ENCODE data around the gene EPB41.
"Not testable (repeated sequence)": the region's sequence is repeated elsewhere in the genome, so short reads cannot be mapped to it uniquely, and the experiment has no call there.

Gene EPB41

DNA sequence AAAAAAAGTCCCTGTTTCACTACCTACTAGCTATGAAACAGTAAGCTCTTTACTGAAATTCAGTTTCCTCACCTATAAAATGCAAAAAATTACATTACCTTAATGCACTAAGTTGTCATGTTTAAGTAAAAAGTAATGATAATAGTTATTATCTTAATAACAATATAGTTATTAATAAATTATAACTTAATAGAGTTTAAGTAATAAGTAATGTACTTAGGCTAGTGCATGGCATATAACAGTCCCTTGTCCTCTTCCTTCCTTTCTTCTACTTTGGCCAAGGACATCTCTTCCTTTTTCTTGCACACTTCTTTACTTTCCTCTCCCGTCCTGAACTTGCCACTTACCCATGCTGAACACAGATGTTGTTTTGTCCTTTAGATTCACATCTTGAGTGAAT, 200.3 kb downstream of the EPB41 start:
- no peak for DNase-seq

DNA sequence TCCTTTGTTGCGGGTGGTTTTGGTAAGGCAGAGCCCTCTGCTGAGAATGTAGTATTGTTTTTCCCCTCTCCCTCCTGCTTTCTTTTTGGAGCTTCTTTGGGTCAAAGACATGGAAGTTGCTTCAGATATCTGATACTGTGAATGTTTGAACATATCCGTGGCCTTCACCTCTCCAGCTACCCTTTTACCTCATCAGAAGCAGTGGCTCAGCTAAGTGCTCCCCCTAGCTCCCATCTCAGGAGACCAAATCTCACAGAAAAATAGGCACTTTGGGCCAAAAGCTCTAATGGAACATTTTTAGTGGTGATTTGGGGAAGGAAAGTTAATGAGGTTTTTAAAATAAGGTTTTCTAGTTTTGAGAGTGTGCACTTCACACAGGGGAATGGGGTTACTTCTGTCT, 203.0 kb downstream of the EPB41 start:
- DNase-seq = no peak

DNA sequence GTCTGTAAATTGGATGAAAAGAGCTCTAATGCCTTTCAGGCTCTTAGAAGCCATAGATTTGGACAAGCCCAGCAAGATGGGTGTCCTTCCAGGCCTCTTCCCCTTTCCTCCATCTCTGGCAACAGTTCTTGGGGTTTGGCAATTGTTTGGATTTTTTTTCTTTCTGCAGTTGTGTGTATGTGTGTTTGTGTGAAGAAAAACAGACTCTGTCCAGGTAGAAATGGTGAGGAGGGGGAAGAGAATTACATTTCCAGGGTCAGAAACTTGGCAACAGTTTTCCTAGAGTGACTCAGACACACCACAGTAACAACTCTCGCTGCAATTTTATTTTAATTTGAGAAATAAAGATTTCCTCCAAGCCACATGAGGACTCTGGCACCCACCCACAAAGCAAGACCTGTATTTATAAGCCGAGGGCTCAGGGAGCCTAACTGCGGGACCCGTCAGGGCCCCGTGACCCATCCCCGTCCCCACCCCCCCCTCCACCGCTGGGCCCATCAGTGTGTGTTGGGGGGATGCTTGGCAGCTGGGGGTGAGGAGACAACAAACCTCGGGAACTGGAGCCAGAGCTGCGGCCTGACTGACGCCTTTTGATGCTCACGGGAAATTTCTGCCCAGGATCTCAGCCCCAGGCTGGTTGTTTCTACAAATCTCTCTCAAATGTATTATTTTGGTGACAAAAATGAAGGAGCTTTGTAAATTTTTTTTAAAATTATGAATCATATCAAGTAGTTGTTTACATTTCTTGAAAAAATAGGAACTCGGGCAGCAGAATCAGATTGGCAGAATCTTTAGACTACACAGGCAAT, 205.0 kb downstream of the EPB41 start:
- DNase-seq = no peak

DNA sequence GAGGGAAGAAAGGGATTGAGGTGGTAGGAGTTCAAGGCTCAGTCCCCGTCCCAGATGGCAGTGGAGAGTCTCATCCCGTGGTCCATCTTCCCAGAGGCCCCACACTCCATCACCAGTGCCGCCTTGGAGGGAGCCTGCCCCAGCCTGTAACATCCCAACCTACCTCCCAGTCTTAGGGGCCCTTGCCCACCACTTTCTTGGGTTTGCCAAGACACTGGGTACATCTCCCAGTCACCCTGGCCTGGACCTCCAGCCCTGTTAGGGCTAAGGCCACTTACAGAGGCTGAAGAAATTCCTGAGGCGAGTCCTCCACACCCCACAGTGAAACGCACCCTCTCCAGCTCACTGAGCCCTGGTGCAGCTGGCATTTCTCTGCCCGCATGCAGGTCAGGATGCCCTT, 206.0 kb downstream of the EPB41 start:
- DNase-seq = no peak

DNA sequence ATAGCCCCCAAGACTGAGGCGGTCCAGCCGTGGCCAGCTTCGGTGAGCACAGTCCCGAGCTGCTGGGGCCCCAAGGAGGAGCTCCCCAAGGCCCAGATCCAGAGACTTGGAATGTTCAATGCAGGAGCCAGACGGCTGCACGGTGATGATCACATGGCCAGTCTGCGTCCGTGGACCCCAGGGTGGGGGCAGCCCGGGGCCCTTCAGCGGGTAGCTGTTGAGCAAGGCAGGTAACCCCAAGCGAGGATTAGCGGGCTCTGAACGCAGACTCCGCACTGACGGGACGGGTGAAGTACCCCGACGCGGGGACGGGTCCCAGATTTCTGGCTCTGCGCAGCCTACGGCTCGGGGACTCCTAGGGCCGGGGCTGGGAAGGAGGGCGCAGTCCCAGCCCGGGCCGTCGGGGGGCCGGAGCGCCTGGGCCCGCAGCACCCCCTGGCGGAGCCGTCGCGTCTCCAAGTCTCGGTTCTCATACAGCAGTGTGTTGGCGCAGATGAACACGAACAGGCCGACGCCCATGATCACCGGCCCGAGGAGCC, 206.6 kb downstream of the EPB41 start:
- DNase-seq = peak; percentile 44 to 50

DNA sequence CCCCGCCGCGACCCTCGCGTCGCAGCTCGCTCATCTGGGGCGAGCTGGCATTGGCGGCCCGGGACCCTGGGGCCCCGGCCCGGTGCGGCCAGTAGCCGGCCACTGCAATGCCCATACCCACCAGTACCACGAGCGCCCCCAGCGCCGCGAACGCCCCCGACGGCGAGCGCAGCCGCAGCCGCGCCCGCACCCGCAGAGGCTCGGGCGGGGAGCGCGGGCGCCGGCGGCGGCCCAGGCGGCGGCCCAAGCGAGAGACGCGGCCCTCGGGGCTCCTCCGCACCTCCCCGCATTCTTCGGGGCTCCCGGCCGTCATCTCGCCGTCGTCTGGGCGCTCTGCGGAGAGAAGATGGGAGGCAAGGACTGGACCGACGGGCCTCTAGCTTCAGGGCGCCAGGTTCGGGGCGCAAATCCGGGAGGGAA, 207.2 kb downstream of the EPB41 start:
- DNase-seq = no peak

DNA sequence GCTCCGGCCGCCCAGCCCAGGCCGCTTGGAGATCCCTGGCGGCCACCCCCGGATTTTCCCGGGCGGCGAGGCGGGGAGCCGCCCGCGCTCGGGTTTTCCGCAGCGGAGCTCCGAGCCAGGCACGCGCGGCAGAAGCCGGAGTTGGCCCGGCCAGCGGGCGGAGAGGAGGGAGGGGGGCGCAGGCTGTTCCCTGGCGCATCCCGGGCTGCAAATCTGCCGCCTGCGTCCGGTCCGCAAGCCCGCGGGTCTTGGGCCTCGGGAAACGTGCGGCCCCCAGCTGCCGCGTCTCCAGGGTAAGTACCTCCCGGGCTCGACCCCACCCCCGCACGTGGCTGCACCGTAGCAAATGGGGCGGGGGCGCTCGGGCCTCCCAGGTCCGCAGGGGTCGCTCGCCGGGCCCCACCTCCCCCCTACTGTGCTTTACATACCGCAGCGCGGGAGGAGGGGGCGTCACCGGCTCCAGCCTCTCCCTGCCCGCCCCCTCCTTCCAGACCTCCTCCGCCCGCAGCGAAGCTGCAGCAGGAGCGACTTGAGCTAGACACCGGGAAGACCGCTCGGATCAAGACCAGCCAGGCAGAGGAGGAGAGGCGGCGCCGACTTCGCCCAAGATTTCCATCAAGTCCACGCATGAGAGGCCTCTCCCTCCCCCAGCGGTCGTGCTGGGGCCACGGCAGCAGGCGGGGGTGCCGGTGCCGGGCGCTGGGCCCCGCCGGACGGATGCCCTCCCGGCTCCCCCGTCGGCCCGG, 207.7 kb downstream of the EPB41 start:
- no peak for DNase-seq

DNA sequence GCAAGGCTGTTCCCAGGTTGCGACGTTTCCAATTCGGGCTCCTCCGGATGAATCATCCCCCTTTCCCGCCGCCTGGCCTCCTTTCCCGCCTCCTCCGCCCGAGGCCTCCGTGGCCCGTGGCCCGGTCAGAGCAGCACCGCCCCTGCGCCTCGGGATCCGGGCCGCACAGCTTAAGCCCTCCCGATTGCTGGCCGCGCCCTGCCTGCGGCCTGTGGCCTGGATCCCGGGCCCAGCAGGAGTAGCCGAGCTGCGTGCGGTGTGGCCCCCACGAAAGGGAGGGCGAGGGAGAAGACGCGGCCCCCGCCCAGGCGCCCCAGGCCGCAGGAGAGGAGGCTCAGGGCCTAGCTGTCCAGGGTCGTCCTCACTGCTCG, 208.3 kb downstream of the EPB41 start:
- DNase-seq = no peak

DNA sequence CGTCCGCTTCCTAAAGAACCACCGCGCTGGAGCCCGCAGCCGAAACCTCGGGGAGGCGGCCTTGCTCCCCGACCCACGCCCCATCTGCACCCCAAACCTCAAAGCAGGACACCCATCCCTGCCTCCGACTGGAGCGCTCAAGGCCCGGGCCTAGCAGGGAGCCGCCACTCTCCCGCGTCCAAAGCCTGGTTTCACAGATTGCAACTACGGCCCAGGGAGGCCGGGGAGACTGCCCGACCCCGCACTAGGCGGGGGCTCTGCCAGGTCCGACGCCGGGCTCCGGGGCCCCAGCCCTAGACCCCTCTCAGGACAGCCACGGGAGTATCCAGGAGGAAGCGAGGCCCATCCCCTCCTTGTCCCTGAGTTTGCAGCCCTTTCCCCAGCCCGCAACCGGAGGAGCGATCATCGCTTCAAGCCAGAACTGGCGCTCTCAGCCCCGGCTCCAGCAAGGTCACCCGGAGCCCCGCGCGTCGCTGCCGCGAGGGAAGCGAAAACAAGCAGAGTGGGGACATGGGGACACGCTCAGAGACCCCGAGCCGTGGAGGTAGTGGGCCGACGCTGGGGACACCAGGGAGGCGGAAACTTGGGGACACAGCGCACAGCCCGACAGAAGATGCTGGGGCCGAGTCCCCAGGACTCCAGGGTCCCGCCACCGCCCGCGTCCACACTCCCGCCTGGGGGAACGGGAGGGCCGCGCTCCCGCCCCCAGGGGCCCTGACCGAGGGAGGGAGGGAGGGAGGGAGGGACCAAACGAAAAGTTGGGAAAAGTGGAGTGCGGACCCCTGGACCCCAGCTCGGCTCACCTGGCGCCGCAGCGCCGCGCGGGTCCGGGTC, 208.9 kb downstream of the EPB41 start:
- DNase-seq = no peak

DNA sequence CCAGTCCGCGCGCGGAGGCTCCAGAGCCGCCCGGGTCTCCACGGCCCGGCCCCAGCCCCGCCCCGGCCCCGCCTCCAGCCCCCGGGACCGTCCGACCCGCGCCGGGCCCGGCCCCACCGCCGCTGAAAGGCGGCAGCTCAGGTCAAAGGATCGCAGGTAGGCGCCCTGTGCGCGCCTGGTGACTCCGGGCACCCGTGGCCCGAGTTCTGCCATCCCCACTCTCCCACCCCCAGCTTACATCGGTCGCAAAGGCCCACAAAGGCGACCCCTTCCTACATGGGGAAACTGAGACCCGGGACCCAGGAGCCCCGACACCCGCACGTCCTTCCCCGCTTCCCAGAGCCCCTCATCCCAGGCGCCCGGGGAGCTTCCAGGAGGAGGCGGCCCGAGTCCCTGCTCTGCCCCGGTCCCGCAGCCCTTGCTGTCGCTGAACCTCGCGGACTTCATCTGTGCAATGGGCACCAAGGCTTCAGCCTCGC, 209.6 kb downstream of the EPB41 start, which contains the start of gene TMEM200B:
Gene TMEM200B, minus strand, starts transcription at position 17 of the 479 bp plus-strand sequence. CDS start 2,075 bp downstream, outside the sequence.
- DNase-seq = no peak

DNA sequence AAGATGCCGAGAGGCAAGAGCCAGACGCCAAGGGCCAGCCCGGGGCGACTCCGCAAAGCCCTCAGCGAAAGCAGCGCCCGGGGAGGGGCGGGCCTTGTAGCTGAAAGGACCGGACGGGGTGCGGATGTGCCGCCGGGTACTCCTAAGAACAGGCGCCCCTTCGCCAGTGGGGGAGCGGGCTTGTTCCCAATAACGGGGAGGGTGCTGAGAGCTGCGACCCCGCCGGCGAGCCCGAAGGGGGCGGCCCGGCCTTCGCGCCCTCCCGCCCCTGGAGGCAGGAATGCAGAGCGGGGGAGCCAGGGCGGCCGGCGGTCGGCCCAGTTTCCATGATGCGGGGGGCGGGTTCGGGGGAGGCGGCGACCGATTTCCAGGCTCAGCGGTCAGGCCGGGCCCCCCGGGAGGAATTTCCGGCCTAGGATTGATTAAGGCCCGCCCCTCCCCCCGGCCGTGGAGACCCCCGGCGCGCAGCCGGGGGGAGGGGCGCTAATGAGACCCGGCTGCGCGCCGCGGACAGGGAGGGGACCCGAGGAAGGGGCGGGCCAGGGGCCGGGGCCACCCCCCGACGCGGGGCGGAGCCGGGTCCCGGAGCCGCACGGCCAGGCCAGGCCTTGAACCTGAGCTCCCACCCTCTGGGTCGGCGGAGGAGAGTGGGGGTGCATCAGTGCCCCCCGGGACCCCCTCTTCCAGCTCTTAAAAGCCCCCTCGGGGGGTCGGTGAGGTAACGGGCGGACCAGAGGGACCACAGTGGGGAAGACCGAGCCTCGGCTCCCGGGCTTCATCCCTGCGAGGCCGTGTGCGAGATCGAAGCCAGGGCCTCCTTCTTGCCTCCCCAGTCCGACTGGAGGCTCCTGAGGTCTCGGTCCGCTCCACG, 210.2 kb downstream of the EPB41 start:
- peak in 1 of 2 experiments; percentile 18 for DNase-seq

DNA sequence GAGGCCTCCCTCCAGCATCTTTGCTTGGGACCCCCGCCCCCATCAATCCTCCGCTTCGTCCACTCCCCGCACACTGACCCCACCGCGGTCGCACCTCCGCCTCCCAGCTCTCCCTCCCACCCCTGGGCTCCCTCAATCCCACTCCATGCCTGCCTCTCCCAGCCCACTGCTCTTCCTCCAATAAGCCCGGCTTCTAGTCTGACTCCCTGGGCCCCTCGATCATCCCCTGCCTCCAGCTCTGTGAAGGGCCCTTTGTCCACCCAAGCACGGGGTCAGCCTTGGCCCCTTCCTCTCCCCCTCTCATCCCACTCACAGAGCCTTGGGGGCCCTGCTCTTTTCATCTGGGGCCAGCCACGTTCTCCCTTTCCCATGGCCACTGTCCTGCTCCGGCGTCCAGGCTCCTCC, 210.9 kb downstream of the EPB41 start:
- no peak for DNase-seq

DNA sequence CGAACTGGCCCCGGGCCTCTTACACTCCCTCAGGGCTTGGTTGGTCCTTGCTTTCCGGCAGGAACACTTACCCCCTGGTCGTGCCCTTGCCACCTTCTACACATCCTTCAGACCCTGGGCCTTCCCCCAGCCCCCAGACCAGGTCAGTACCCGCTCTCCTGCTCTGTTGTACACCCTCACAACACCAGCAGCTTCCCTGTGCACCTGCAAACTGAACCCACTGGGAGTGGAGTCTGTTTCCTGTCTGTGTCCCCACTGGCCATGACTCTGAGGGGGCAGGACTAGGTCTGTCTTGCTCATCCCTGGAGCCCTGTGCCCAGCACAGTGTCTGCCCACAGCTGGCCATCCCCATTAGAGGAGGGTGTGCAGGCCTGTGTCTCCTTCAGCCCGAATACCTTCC, 211.4 kb downstream of the EPB41 start:
- DNase-seq = no peak

DNA sequence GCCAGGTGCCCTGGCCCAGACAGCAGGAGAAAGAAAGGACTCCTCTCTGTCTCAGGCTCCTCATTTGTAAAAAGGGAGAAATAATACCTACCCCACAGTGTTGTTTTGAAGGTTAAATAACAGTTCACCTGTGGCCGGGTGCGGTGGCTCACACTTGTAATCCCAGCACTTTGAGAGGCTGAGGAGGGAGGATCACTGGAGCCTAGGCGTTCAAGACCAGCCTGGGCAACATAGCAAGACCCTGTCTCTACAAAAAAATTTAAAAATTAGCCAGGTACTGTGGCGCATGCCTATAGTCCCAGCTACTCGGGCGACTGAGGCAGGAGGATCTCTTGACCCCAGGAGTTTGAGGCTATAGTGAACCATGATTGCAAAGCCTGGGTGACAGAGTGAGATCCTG, 211.8 kb downstream of the EPB41 start:
- DNase-seq = no peak

DNA sequence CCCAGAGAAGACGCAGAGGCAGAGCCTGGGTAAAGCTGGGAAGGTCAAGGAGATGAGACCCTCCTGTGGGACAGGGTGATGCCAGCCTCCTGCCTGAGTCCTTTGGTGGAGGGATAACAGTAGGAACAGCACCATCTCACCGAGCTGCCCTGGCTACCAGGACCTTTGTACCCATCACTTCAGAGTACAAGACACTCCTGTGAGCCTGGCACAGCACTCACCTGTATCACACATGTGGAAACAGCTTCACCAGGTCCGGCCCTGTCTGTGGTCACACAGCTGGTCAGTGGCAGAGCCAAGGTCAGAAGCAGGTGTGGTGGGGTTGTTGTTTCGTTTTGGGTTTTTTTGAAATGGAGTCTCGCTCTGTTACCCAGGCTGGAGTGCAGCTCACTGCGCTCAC, 214.4 kb downstream of the EPB41 start:
- DNase-seq = no peak

DNA sequence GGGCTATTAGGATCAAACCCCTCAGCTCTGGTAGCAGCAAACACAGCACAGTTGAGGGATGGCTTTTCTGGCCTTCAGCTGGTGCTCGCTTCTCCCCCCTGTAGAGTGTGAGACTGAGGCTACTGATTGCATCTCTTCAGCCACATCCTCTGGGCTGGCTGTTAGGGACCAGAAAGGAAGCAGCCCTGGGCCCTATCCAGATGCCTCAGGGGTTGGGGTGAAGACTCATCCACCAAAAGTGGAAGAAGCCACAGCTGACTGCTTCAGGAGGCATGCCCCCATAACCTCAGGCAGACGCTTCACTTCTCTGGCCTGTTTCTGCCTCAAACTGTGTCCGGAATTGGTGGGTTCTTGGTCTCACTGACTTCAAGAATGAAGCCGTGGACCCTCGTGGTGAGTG, 215.5 kb downstream of the EPB41 start:
- DNase-seq = no peak

DNA sequence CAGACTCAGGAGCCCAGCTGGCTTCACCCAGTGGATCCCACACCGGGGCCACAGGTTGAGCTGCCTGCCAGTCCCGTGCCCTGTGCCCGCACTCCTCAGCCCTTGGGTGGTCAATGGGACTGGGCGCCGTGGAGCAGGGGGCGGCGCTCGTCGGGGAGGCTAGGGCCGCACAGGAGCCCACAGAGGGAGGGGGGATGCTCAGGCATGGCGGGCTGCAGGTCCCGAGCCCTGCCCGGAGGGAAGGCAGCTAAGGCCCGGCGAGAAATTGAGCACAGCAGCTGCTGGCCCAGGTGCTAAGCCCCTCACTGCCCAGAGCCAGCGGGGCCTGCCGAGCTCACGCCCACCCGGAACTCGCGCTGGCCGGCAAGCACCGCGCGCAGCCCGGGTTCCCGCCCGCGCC, 216.7 kb downstream of the EPB41 start:
- not testable (repeated sequence) for DNase-seq

DNA sequence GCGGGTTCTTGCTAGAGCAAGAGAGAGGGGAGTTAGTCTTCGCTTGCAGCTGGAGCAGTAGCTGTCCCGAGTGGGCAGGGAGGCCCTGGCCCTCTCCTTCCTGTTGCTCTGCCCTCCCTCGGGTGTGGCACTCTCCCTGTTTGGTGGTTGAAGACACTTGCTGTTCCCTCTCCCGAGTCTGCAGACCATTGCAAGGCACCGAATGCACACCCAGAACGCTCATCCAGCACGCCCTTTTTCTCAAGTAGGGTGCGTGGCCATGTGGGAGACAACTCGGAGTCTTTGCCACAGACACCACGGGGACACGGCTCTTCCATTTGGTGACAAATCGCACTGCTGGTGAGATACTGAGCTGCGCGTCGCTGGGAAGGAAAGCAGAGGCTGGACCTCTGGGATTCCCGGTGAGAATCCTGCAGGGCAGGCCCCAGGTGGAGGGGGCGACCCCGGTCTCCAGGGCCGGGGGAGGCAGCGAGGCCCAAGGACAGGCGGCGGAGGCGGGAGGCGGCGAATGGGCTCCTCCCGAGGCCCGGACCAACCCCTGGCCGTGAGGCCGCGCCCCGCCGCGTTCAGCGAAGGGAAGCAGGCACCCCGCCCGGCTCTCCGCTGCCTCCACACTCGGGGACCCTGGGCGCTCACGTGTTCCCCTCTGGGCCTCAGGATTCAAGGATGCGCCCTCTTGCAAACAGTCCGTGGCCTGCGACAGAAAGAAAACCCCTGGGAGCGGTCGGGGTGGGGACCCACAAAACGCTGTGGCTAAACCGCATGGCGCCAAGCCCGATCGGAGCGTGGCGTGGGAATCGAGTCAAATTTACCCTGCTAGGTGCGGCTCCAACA, 219.7 kb downstream of the EPB41 start:
- DNase-seq = no peak

DNA sequence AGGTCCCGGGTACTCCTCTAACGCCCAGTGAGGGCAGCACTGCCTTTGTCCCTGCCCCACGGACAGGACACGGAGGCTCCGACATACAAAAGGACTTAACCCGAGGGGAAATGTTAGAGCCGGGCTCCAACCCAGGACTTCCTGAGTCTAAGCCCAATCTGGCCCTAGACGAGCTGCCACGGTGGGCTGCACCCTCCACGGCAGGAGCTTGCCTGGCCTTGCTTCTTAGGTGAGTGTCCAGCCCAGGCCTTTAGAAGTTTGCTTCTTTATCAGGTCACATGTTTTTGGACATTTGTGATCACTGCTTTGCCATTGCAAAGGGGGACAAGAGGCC, 220.3 kb downstream of the EPB41 start:
- no peak for DNase-seq

DNA sequence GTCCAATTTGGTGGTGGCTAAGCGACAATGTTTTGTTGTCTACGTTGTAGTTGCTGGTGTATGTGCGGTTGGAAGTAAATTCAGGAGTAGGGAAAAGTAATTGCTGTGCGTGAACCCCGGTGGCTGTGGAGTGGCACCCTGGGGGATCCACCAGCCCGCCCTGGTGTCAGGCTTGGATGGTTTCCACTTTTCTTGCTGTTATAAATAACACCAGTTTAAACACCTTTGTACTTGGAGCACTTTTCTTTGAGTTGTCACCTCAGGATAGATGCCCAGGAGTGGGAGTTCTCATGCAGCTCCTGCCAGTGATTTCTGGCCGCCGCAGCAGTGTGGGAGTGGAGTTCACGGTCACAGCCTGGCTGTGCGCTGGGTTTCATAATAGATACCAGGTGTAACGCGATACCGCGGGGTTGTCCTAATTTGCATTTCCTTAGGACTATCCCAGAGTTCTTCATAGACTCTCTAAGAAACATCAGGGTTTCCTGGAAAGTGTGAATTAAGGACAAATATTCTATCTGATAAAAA, 222.1 kb downstream of the EPB41 start:
- no peak for DNase-seq

DNA sequence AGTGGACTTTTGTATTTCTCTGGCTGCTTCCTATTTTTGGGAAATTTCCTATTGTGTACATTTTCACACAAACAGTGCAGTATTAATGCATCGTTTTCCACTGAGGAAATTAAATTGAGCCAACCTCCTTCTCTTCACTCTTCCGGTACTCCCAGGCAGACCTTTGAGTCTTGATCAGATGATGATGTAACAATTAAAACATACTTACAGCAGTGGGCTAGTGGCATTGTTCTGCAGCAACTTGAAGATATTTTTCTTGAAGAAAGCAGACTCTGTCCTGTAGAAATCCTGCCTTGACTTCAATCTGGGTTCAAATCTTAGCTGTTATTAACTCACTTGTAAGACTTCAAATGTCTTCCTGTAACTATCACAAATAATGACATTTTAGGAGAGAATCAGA, 228.3 kb downstream of the EPB41 start:
- DNase-seq = no peak

All from Kasumi-1 (cell line).